CD4-positive, alpha-beta T cell treated with Interleukin-1 beta for 1 hour (primary cell): ENCODE results near the gene SNX25.
"Not testable (repeated sequence)": the region's sequence is repeated elsewhere in the genome, so short reads cannot be mapped to it uniquely, and the experiment has no call there.

Experiments
- DNase-seq, 2 donors: peaks; one replicate each; pipeline ENCODE4 v3.0.0-alpha.2; 2020 to 2022

SNX25 gene

GRCh38 chr4:185235119-185235842 lies 25.9 kb downstream of the SNX25 start:
- DNase-seq, result no peak

GRCh38 chr4:185235843-185236503 lies 26.6 kb downstream of the SNX25 start:
- DNase-seq, result no peak

GRCh38 chr4:185237175-185237574 lies 27.8 kb downstream of the SNX25 start:
- DNase-seq, result no peak

GRCh38 chr4:185238215-185238681 lies 28.9 kb downstream of the SNX25 start:
- DNase-seq, result no peak

- no peak for DNase-seq
Observed at GRCh38 chr4:185238750-185239149, 29.4 kb downstream of the SNX25 start.

- not testable (repeated sequence) for DNase-seq
Observed at GRCh38 chr4:185240486-185240885, 31.1 kb downstream of the SNX25 start.

- DNase-seq, result no peak
Observed at GRCh38 chr4:185242749-185243533, 33.5 kb downstream of the SNX25 start.

- DNase-seq, result no peak
Observed at GRCh38 chr4:185243879-185244278, 34.5 kb downstream of the SNX25 start.

- no peak for DNase-seq
Observed at GRCh38 chr4:185244763-185245162, 35.4 kb downstream of the SNX25 start.

- no peak for DNase-seq
Observed at GRCh38 chr4:185246453-185246852, 37.1 kb downstream of the SNX25 start.

GRCh38 chr4:185247151-185247550 lies 37.8 kb downstream of the SNX25 start:
- DNase-seq, result no peak

GRCh38 chr4:185248393-185249039 lies 39.1 kb downstream of the SNX25 start:
- DNase-seq, result no peak

- no peak for DNase-seq
Observed at GRCh38 chr4:185249105-185249504, 39.7 kb downstream of the SNX25 start.

- peak; percentile 19 to 57 for DNase-seq
Observed at GRCh38 chr4:185254434-185254833, 45.0 kb downstream of the SNX25 start.

GRCh38 chr4:185255868-185256267 lies 46.5 kb downstream of the SNX25 start:
- DNase-seq, result peak in 1 of 2 donors; percentile 14

GRCh38 chr4:185256446-185256845 lies 47.0 kb downstream of the SNX25 start:
- DNase-seq, result no peak

- no peak for DNase-seq
Observed at GRCh38 chr4:185257086-185257485, 47.7 kb downstream of the SNX25 start.

- DNase-seq, result no peak
Observed at GRCh38 chr4:185257694-185258093, 48.3 kb downstream of the SNX25 start.

- DNase-seq, result peak in 1 of 2 donors; percentile 24
Observed at GRCh38 chr4:185258741-185259140, 49.3 kb downstream of the SNX25 start.

- DNase-seq, result no peak
Observed at GRCh38 chr4:185259719-185260118, 50.3 kb downstream of the SNX25 start.

- no peak for DNase-seq
Observed at GRCh38 chr4:185261946-185262345, 52.5 kb downstream of the SNX25 start.

GRCh38 chr4:185263419-185263818 lies 54.0 kb downstream of the SNX25 start:
- DNase-seq, result no peak

- DNase-seq, result peak in 1 of 2 donors; percentile 13
Observed at GRCh38 chr4:185265942-185266341, 56.5 kb downstream of the SNX25 start.
